GM12892 (cell line): Measurements from ENCODE around the gene ATP10A.

ENCODE experiments used
- POLR2A ChIP-seq: IDR thresholded peaks from 2 replicates; pipeline ENCODE4 v1.6.1; 2011; ENCODE audit warnings: low read depth, low read length, control low read depth
- POLR2AphosphoS5 ChIP-seq: IDR thresholded peaks from 2 replicates; pipeline ENCODE4 v1.6.1; 2011; ENCODE audit warnings: low read depth, low read length, control low read depth
- TAF1 ChIP-seq: IDR thresholded peaks from 2 replicates; pipeline ENCODE4 v1.6.1; 2011; ENCODE audit warnings: low read depth, mild to moderate bottlenecking, control low read depth, low read length, borderline replicate concordance

DNA sequence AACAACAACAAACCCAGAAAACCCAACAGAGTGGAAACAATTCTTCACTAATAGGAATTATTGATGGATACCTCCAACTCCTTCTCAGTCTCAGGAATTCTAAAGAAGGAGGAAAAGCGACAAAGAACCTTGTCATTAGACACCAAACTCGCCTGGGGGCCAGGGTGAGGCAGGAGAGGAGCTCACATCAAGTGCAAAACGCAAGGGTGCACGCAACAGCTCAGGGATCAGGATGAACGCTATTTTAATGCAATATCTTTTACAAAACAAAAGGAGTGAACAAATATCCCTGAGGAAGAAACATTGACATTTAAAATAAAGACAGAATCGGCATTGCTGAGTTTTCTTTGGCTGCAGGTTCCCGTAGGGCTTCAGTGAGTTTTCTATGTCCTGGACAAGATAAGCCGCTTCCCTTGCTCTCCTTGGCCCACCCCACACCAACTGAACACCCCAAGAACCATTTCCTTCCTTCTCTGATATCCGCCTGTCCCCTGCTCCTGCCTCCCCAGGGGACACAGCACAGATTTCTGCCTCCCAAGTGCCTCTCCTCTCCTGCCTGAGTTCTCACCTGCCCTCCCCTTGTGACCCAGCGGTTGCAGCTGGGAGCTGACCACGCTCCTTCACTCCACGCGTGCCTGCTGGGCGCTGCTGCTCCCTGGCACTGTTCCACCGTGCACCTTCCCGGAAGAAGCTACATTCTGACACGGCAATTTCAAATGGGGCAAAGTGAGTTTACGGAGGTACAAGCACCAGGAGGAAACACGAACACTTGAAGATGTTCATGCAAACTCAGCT lies 63.0 kb downstream of the ATP10A start:
- TF ChIP-seq POLR2A (no peak), POLR2AphosphoS5 (no peak), TAF1 (no peak)
